Measurements from ENCODE around the gene ARMC2. TPM values are rescaled to one million over a fixed set of nuclear protein-coding genes. Genes with fewer than 3 reads are reported as not detected.

ARMC2 gene
- total RNA-seq, 2 donors from 2014 or later, result 0.66 to 1.6 TPM

- no peak overlapping the region for H3K4me3 ChIP-seq
- H3K27me3 ChIP-seq, result no peaks in the 10 kb centered on the region
- ATAC-seq (no peak), DNase-seq (no peak)
- peaks cover 55% of the 10 kb centered on the region for H3K4me1 ChIP-seq
- no peak overlapping the region for H3K27ac ChIP-seq
- TF ChIP-seq POLR2A (IDR thresholded peaks at IDR 0.05), result no peak
- TF ChIP-seq, protein P1, sequence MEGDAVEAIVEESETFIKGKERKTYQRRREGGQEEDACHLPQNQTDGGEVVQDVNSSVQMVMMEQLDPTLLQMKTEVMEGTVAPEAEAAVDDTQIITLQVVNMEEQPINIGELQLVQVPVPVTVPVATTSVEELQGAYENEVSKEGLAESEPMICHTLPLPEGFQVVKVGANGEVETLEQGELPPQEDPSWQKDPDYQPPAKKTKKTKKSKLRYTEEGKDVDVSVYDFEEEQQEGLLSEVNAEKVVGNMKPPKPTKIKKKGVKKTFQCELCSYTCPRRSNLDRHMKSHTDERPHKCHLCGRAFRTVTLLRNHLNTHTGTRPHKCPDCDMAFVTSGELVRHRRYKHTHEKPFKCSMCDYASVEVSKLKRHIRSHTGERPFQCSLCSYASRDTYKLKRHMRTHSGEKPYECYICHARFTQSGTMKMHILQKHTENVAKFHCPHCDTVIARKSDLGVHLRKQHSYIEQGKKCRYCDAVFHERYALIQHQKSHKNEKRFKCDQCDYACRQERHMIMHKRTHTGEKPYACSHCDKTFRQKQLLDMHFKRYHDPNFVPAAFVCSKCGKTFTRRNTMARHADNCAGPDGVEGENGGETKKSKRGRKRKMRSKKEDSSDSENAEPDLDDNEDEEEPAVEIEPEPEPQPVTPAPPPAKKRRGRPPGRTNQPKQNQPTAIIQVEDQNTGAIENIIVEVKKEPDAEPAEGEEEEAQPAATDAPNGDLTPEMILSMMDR (IDR thresholded peaks at IDR 0.05), result no peak
- 81 to 85% methylated on average over 6 of the region's 6 CpGs for WGBS, 2 donors
- no peaks in the 10 kb centered on the region for H3K9me3 ChIP-seq
- no peaks in the 10 kb centered on the region for H3K36me3 ChIP-seq (replicated peaks in 1 of 2; ENCODE audit: insufficient read depth in 1 of 2, low read depth in 2 of 2)
- intact Hi-C loops (cut with DNase I), result no loop called here
Observed at GRCh38 chr6:108800427-108800864, 47.8 kb upstream of the ARMC2 start.

- Histone ChIP-seq H3K9me3 (no peaks in the 10 kb centered on the region), H3K4me1 (peaks cover 55% of the 10 kb centered on the region), H3K4me3 (no peak overlapping the region), H3K27me3 (no peaks in the 10 kb centered on the region), H3K27ac (no peak overlapping the region), H3K36me3 (replicated peaks in 1 of 2; ENCODE audit: insufficient read depth in 1 of 2, low read depth in 2 of 2) (no peaks in the 10 kb centered on the region)
- WGBS, 2 donors, result 56 to 68% methylated on average over 2 of the region's 2 CpGs
- intact Hi-C loops (cut with DNase I), result no loop called here
- ATAC-seq (no peak), DNase-seq (no peak)
- TF ChIP-seq, protein P1 (IDR thresholded peaks at IDR 0.05), result no peak
- no peak for TF ChIP-seq POLR2A (IDR thresholded peaks at IDR 0.05)
Observed at GRCh38 chr6:108801366-108801765, 46.9 kb upstream of the ARMC2 start.

GRCh38 chr6:108803982-108804490, 44.2 kb upstream of the ARMC2 start:
- DNase-seq, result no peak
- 45 to 66% methylated on average over 6 of the region's 6 CpGs for whole genome bisulfite sequencing, 2 donors
- peaks cover 55% of the 10 kb centered on the region for H3K4me1 ChIP-seq
- no peak for ATAC-seq
- intact Hi-C loops (cut with DNase I), result no loop called here
- H3K9me3 ChIP-seq, result no peaks in the 10 kb centered on the region
- no peaks in the 10 kb centered on the region for H3K36me3 ChIP-seq (replicated peaks in 1 of 2; ENCODE audit: insufficient read depth in 1 of 2, low read depth in 2 of 2)
- TF ChIP-seq, protein P1 (IDR thresholded peaks at IDR 0.05), result no peak
- no peak overlapping the region for H3K27ac ChIP-seq
- no peaks in the 10 kb centered on the region for H3K27me3 ChIP-seq
- no peak overlapping the region for H3K4me3 ChIP-seq

- TF ChIP-seq, protein P1 (IDR thresholded peaks at IDR 0.05), result no peak
- TF ChIP-seq POLR2A (IDR thresholded peaks at IDR 0.05), result no peak
- Histone ChIP-seq H3K27me3 (no peaks in the 10 kb centered on the region), H3K4me1 (peaks cover 64% of the 10 kb centered on the region), H3K27ac (no peak overlapping the region), H3K36me3 (replicated peaks in 1 of 2; ENCODE audit: insufficient read depth in 1 of 2, low read depth in 2 of 2) (no peaks in the 10 kb centered on the region), H3K4me3 (no peak overlapping the region), H3K9me3 (no peaks in the 10 kb centered on the region)
- ATAC-seq, result no peak
- intact Hi-C loops (cut with DNase I), result no loop called here
- DNase-seq, result no peak
- WGBS, 2 donors, result 91 to 96% methylated on average over 6 of the region's 6 CpGs
Observed at GRCh38 chr6:108804956-108805355, 43.3 kb upstream of the ARMC2 start.

DNA sequence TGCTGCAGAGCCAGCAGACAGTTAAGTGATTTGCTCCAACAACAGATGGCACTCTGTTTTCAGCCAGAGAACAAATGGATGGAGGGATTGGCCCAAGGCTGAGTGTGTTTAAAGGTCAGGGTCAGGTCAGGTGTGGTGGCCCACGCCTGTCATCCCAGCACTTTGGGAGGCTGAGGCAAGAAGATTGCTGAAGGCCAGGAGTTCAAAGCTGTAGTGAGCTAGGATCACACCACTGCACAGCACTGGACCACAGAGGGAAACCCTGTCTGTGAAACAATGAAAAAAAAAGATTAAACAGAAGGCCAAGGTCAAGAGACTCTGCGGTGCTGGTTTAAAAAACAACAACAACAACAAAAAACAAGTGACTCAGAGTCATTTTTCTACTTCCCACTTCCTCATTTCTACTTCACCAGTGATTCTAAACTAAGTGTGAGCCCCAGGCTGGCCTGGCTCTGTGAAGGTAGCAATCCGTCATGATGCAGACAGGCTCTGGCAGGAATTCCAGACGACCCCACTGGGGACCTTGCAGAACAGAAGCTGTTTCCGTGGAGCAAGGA, 42.5 kb upstream of the ARMC2 start:
- WGBS, 2 donors, result 32% methylated on average over 5 of the region's 5 CpGs
- peak overlapping the region in 1 of 4 donors; percentile 47 for H3K27ac ChIP-seq
- DNase-seq, result no peak
- no peaks in the 10 kb centered on the region for H3K9me3 ChIP-seq
- TF ChIP-seq POLR2A (IDR thresholded peaks at IDR 0.05), result no peak
- no peak for ATAC-seq
- H3K27me3 ChIP-seq, result no peaks in the 10 kb centered on the region
- H3K36me3 ChIP-seq (replicated peaks in 1 of 2; ENCODE audit: insufficient read depth in 1 of 2, low read depth in 2 of 2), result no peaks in the 10 kb centered on the region
- H3K4me1 ChIP-seq, result peaks cover 72% of the 10 kb centered on the region
- no peak overlapping the region for H3K4me3 ChIP-seq
- intact Hi-C loops (cut with DNase I), result no loop called here
